Kidney epithelial cell (primary cell): ENCODE data around the gene XRN2. TPM values are rescaled to one million over a fixed set of nuclear protein-coding genes. Genes with fewer than 3 reads are reported as not detected.

Source experiments
- DNase-seq: peaks from one replicate; pipeline ENCODE4 v3.0.0-alpha.2; 2010; ENCODE audit warnings: low read depth
- H3K27me3 ChIP-seq: 2 replicates; pipeline ENCODE4 v1.6.0; 2011; ENCODE audit warnings: low read length; ENCODE audit not compliant: control insufficient read depth, insufficient read depth
- H3K36me3 ChIP-seq: 2 replicates; pipeline ENCODE4 v1.5.1; 2011; ENCODE audit warnings: low read length; ENCODE audit not compliant: control insufficient read depth, insufficient read depth
- H3K4me3 ChIP-seq: 2 replicates; pipeline ENCODE4 v1.5.1; 2011; ENCODE audit warnings: low read depth, mild to moderate bottlenecking, control low read depth, low read length
- total RNA-seq: library from RNA; depleted of rRNA; stranded (reverse); fragments of >200 nt; gene quantifications from 2 replicates; pipeline ENCODE4 v1.2.3, GENCODE V29; 2015
- TF ChIP-seq, protein P1 (sequence below): IDR thresholded peaks from 2 replicates; pipeline ENCODE4 v1.5.1; 2011; ENCODE audit warnings: mild to moderate bottlenecking, moderate library complexity, low read length, control low read depth, inconsistent platforms; ENCODE audit not compliant: insufficient read depth, poor library complexity, severe bottlenecking

XRN2 gene
- total RNA-seq, 1 donor from 2014 or later = 107 TPM

DNA sequence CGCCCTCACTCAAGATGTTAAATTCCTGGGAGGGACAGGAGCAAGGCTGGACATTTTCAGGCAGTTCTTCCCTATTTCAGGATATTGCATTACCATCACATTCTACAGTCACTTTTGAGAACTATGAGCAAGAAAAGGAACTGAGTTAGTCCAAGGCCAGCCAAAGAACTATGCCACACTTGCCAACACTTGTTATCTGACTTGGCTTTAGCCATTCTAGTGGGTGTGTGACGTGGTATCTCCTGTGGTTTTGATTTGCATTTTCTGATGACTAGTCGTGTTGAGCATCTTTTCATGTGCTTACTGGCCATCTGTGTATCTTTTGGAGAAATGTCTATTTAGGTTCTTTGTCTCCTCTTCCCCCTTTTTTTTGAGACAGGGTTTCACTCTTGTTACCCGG, 12.0 kb downstream of the XRN2 start:
- no peak overlapping the region for H3K4me3 ChIP-seq

DNA sequence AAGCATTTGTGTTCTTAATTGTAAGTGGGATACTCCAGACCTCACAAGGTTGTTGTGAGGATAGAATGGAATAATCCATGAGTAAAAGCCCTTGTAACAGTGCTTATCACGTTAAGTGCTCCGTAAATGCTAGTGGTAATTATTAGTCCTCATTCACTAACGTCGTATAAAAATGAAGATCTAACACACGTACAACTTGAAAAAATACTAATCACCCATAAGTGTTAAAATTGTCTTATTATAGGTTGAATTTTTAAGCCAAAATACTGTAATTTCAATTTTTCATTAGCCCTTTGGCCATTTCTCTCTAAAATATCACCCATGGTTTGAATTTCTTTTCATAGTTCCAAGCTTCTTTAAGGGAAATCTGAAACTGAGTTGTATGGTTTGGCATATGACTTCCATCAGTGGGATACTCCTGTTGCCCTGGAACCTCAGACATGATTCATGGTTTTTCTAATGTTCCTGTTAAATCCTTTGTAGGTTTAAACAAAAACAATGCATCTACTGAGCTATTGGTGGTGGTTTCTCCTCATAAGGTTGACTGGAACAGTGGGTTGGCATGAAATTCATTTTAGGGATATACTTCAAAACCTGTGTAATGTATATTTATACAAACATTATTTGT, 19.1 kb downstream of the XRN2 start:
- H3K4me3 ChIP-seq = no peak overlapping the region
- no peak for DNase-seq

More for the DNA sequence above, 12.0 kb downstream of the XRN2 start:
- Histone ChIP-seq H3K36me3 (no peaks in the 10 kb centered on the region), H3K27me3 (no peaks in the 10 kb centered on the region)
- TF ChIP-seq, protein P1, sequence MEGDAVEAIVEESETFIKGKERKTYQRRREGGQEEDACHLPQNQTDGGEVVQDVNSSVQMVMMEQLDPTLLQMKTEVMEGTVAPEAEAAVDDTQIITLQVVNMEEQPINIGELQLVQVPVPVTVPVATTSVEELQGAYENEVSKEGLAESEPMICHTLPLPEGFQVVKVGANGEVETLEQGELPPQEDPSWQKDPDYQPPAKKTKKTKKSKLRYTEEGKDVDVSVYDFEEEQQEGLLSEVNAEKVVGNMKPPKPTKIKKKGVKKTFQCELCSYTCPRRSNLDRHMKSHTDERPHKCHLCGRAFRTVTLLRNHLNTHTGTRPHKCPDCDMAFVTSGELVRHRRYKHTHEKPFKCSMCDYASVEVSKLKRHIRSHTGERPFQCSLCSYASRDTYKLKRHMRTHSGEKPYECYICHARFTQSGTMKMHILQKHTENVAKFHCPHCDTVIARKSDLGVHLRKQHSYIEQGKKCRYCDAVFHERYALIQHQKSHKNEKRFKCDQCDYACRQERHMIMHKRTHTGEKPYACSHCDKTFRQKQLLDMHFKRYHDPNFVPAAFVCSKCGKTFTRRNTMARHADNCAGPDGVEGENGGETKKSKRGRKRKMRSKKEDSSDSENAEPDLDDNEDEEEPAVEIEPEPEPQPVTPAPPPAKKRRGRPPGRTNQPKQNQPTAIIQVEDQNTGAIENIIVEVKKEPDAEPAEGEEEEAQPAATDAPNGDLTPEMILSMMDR = no peak
- no peak for DNase-seq

DNA sequence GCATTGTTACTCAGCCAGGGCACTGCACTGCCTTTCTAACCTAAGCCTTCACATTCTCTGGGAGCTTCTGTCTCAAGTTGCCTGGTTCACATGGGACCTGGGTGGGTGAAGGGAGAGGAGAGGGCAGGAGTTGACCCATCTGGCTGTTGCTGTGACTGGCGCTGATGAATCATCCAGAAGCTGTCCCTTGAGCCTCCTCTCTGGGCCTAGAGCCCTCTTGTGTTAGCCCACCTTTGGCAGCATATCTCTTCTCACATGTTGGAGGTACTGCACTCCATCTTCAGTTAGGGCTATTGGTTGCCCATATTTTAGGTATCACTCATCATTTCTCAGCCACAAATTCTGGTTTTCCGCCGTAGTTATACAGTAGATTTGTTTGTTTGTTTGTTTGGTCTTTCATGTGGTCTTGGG, 19.8 kb downstream of the XRN2 start:
- Histone ChIP-seq H3K4me3 (no peak overlapping the region), H3K27me3 (no peaks in the 10 kb centered on the region), H3K36me3 (no peaks in the 10 kb centered on the region)
- TF ChIP-seq, protein P1 = no peak
- DNase-seq = no peak

More for the DNA sequence above, 19.1 kb downstream of the XRN2 start:
- H3K36me3 ChIP-seq = no peaks in the 10 kb centered on the region
- H3K27me3 ChIP-seq = no peaks in the 10 kb centered on the region
- TF ChIP-seq, protein P1 = no peak

DNA sequence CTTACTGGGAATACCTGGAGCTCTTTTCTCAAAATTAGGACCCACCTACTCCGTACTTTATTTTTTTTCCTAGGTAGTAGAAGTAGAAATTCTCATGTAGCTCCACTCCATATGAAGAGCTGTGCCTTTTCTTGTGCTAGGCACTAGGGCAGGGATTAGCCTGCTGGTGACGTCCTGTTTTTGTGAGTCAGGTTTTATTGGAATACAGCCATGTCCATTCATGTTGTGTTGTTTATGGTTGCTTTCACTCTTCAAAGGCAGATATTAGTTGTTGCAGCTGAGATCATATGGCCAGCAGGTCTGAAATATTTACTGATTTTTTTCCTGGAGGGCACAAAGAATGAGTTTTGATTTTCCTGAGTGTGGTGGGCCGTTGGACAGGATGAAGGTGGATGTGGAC, 20.5 kb downstream of the XRN2 start:
- DNase-seq = no peak
- no peaks in the 10 kb centered on the region for H3K36me3 ChIP-seq
- TF ChIP-seq, protein P1 = no peak
- H3K4me3 ChIP-seq = no peak overlapping the region
- H3K27me3 ChIP-seq = no peaks in the 10 kb centered on the region

DNA sequence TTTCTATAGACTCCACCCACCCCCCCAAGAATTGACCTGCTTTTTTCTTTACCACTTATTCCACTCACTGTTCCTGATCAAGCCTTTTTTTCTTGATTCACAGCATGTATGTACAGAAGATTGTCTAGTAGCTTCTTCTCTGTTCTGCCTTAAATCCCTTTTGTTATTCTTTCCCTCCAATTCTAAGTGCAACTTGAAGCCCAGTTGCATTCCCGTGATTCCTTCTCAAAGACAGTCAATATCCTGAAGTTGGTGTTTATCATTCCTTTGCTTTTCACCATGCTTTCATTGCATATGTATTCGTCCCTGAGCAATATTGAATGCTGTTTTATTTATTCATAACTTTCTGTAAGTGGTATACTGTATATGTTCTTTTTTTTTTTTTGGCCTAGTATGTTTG, 21.0 kb downstream of the XRN2 start:
- TF ChIP-seq, protein P1 = no peak
- Histone ChIP-seq H3K4me3 (no peak overlapping the region), H3K36me3 (no peaks in the 10 kb centered on the region), H3K27me3 (no peaks in the 10 kb centered on the region)
- no peak for DNase-seq

DNA sequence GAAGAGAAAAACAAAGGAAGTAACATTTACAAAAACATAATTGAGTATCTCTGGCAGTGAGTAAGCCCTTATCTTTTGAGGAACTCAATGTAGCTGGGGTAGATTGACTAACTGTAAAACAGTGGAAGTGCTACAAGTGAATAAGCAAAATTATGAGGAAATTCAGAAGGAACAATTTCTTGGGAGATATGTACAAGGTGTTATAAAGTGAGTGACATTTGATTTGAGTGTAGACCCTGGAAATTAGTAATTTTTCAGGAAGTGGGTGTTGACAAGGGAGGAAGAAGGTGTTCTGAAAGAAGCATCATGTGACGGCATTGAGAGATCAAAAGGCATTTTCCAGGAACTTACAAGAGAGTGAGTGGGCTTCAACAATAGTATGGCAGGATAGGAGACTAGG, 22.2 kb downstream of the XRN2 start:
- DNase-seq = no peak
- TF ChIP-seq, protein P1 = no peak
- no peak overlapping the region for H3K4me3 ChIP-seq
- no peaks in the 10 kb centered on the region for H3K27me3 ChIP-seq
- no peaks in the 10 kb centered on the region for H3K36me3 ChIP-seq
